HG03103 (cell line): ENCODE results near the gene NCLN.
A peak's percentile ranks its signal among the peaks of the same experiment; 100 is the strongest.
"Not testable (repeated sequence)": the region's sequence is repeated elsewhere in the genome, so short reads cannot be mapped to it uniquely, and the experiment has no call there.

Experiments
- ATAC-seq: cut with Tn5 transposase; IDR thresholded peaks from one replicate; pipeline ENCODE4 v1.9.1; 2021; ENCODE audit warnings: low read depth; ENCODE audit not compliant: unreplicated experiment

NCLN gene

DNA sequence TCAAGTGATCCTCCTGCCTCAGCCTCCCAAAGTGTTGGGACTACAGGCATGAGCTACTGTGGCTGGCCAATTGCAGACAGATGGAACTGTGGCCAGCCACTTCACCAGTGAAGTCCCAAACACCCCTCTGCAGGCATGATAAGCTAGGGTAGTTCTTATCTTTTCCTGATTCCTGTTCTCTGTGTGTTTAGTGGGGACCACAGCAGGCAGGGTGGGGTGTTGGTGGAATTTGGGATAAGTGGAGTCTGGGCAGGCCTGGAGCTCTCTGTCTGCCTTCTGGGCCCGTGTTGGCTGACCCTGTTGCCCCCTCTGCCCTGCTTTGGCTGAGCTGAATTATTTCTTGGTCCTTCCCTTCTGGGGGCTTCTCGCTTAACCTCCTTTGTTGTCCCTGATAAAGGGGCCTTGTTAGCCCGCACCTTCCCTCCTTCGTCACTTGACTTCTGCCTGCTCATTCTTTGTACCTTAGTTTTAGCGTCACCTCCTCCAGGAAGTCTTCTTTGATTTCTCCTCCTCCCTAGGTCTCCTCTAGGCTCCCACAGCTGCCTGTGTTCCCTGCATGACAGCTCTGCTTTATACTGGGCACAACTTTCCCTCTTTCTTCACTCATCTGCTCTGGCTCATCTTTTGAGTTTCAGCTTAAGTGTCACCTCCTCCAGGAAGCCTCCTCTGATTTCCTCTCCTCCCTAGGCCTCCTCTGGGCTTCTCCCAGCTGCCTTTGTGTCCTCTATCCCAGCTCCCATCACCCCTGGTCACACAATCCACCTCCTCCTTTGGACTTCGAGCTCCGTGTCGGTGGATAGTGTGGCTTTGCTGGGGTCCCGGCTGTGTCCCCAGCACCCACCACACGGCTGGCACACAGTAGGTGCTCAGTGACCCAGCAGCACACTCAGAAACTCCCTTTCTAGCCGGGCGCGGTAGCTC, 1.7 kb upstream of the NCLN start:
- ATAC-seq = no peak

- peak; percentile 11 for ATAC-seq
Observed at GRCh38 chr19:3184847-3185460, 776 bp upstream of the NCLN start.

DNA sequence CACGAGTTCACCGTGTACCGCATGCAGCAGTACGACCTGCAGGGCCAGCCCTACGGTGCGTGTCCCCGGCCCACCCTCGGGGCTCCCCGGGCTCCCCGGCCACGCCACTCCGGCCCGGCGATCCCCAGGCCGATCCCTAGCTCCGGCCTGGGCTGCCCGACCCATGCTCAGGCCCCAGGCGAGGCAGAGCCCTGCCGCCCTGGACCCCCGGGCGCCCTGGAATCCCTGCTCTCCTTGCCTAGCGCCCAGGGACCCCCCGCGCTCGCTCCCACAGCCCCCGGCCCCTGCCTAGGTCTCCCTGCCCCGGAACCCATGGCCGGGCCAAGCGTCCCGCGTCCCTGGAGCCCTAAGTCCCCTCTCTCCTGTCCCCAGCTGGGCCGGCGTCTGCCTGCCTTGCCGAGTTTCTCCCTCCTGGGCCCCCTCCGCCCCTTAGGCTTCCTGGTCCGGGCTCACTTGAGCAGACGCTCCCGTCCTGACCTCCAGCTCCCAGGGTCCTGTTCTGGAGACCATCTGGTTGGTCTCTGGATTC, 494 bp downstream of the NCLN start:
- ATAC-seq = peak; percentile 17

- ATAC-seq = no peak
Observed at GRCh38 chr19:3186891-3187661, 1.3 kb downstream of the NCLN start.

- ATAC-seq = no peak
Observed at GRCh38 chr19:3187662-3188511, 2.2 kb downstream of the NCLN start.

DNA sequence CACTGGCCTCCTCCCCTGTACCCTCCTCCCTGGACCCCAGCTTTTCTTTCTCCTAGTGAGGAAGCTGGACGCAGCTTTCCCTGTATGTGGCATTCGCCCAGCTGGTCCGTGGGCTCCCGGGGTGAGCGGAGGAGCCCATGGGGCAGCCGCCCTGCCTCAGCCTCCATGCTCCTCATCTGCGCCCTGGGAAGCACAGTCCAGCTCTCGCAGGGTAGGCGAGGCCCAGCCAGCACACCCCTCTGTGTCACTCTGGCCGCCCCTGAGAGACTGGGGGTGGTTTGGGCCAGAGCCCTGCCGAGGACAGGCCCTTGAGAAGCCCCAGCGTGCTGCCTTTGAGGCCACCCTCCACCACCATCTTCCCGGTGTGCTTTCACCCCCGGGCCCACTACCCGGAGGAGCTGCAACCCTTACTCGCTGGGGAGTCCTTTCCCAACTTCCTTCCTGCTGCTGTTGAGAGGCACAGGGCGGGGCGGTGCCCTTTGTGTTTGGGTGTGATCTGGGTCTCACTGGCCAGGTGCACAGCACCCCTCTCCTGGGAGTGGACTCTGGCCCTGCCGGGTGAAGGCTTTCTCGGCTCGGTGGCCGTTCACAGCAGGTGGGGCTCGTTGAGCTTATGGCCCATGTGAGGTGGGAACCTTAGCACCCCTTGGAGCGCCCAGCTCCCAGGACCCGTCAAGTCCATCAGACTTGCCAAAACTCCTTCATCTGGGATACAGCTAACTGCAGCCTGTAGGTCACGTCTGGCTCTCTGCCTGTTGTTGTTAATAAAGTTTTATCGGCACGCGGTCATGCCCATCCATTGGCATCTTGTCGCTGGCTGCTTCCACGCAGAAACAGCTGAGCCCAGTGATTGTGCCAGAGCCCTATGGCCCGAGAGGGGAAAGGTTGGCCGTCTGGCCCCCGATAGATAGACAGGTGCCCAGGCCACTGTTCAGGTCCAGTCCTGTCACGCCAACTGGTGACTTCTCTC, 3.2 kb downstream of the NCLN start:
- no peak for ATAC-seq

DNA sequence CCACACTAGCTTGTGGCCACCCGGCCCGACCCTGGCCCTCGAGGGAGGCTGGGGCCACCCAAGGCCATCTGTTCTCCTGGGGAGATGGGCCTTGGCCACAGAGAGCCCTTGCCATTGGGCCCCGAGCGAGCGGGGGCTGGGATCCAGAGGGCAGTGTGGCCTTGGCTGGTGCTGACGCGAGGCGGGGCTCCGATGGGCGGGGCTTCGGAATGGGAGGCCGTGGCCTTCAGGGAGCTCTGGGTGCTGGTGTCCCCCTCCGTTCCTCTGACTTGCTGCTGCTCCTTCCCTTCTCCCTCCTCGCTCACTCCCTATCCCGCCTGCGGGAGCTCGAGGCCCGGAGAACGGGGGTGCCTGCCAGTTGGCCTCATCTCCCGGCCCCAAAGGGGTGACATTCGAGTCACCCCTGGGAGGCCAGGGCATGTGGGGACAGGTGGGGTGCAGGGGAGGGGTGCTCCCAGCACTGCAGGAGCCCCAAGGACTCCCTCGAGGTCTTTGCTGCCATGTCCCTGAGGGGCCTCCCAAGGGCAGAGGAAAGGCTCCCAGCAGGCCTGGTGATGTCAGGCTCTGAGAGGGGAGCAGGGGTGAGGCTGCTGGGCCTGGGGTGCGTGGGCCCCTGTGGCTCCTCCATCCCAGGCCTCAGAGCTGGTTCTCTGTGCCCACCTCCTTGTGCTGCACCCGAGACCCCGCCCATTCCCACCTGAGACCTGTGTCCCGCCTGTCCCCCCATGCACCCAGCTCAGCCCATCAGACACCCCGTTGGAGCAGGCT, 4.2 kb downstream of the NCLN start:
- ATAC-seq = no peak

DNA sequence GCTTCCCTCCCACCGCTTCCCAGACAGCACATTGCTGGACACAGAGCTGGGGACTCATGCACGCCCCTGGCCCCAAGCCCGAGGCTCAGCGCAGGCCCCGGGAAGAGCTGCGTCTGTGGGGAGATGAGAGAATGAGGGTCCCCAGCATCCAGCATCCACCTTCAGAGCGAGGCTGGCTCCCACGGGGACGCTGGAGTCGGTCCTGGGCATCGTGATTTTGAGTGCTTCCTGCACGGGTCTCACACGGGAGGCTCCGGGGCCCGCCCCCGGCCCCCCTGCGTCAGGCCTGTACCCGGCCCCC, 4.7 kb downstream of the NCLN start:
- no peak for ATAC-seq

DNA sequence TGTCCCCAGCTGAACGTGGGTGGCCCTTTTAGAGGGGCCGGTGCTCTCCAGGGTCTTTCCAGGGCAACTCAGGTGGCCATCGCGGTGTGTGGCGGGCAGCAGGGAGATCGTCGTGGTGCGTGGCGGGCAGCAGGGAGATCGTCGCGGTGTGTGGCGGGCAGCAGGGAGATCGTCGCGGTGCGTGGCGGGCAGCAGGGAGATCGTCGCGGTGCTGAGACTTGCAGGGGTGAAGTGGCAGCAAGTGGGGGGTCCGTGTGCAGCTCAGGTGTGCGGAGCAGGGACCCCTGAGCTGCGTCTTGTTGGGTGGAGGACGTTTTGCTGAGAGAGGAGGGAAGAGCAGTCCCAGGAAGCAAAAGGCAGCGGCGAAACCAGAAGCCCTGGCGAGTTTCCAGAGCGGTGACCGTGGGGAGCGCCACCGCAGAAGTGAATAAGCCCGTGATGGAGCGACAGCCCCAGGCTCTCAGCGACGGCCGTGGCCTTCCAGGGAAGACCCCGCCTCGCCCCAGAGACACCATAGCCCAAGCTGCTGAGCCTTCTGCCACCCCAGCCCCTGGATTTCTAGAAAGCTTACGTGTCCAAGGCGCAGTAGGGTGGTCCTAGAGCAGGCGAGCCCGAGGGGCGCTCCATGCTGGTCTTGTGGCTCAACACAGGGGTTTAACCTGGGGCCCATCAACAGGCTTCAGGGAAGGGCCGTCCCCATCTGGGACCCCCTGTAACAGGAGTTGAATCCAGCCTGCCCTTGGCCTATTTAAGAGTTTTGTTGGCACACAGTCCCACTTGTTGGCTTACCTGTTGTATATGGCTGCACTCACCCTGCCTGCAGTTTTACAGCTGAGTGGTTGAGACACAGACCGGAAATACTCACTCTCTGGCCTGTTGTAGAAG, 5.4 kb downstream of the NCLN start:
- no peak for ATAC-seq

DNA sequence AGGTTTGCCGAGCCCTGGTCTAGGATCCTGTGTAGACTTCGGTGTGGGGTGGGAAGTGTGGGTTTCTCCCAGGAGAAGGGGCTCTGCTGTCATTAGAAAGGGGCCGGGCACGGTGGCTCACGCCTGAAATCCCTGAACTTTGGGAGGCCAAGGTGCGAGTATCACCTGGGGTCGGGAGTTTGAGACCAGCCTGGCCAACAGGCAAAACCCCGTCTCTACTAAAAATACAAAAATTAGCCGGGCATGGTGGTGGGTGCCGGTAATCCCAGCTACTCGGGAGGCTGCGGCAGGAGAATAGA, 6.0 kb downstream of the NCLN start:
- not testable (repeated sequence) for ATAC-seq

- no peak for ATAC-seq
Observed at GRCh38 chr19:3192228-3192635, 6.5 kb downstream of the NCLN start.

DNA sequence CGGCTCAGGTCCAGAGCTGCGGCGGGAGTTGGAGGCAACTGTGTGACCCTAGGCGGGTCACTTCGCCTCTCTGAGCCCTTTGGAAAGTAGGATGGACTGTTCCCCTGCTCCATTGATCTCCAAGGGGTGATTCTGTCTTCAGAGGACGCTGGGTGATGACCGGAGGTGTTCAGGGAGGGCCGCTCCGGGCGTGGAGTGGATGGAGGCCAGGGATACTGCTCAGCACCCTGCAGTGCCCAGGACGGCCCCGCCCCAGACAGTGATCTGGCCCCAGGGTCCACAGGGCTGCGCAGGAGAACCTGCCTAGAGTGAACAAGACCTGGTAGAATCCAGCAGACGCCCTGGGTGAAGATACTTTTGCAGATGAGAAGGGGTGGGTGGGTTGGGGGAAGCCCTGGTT, 7.0 kb downstream of the NCLN start:
- no peak for ATAC-seq

- no peak for ATAC-seq
Observed at GRCh38 chr19:3193256-3194105, 7.8 kb downstream of the NCLN start.

- ATAC-seq = no peak
Observed at GRCh38 chr19:3194106-3195087, 8.7 kb downstream of the NCLN start.

DNA sequence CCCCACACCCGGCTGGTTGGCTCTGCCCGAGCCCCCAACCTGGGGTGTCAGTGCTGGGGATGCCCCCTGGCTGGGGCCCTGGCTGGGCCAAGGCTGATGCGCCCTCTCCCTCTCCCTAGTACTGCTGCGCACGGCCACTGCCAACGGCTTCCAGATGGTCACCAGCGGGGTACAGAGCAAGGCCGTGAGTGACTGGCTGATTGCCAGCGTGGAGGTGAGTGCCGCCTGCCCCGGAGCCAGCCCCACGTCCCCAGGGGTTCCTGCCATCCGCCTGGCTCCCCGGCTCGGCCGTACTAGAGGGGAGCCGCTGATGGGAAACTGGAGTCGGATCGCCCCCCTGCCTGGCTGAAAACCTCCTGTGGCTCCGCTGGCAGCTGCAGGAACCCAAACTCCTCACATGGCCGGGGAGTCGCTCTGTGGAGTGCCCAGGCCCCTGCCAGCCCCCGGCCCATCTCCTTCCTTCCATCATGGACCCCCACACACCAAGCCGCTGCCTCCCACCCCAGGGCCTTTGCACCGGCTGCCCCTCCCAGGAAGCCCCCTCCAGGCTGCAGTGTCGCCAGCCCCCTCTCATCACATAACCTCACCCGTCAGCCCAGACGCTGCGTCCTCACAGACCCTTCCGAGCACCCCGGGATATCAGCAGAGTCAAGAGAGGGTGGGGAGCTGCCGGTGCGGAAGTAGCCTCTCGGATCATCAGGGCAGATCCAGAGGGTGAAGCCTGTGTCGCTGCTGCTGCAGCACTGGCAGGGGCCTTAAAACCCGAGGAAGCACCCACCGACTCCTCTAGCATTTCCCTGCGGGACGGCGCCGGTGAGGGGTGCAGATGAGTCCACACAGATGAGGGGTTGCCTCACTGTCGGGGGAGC, 10.6 kb downstream of the NCLN start:
- no peak for ATAC-seq
